Measurements from ENCODE around the gene MILR1.
"Not testable (repeated sequence)": the region's sequence is repeated elsewhere in the genome, so short reads cannot be mapped to it uniquely, and the experiment has no call there.

MILR1 gene

GRCh38 chr17:64448665-64449512 lies at the start of gene MILR1:
MILR1 (plus strand) TSS chr17:64449115; CDS start chr17:64449169, 54 bp downstream.
- no peak for DNase-seq (ENCODE audit: low spot score)

- no peak for DNase-seq (ENCODE audit: low spot score)
Measured at GRCh38 chr17:64399767-64400156, 49.2 kb upstream of the MILR1 start.

- DNase-seq (ENCODE audit: low spot score), result no peak
Measured at GRCh38 chr17:64400642-64401041, 48.3 kb upstream of the MILR1 start.

- DNase-seq (ENCODE audit: low spot score), result no peak
Measured at GRCh38 chr17:64401244-64401860, 47.6 kb upstream of the MILR1 start.

- DNase-seq (ENCODE audit: low spot score), result no peak
Measured at GRCh38 chr17:64401941-64402340, 47.0 kb upstream of the MILR1 start.

- no peak for DNase-seq (ENCODE audit: low spot score)
Measured at GRCh38 chr17:64402469-64402868, 46.4 kb upstream of the MILR1 start.

- no peak for DNase-seq (ENCODE audit: low spot score)
Measured at GRCh38 chr17:64403881-64404460, 44.9 kb upstream of the MILR1 start.

- DNase-seq (ENCODE audit: low spot score), result no peak
Measured at GRCh38 chr17:64406321-64407200, 42.4 kb upstream of the MILR1 start.

- no peak for DNase-seq (ENCODE audit: low spot score)
Measured at GRCh38 chr17:64410750-64411490, 38.0 kb upstream of the MILR1 start.

GRCh38 chr17:64411999-64412771 lies 36.7 kb upstream of the MILR1 start:
- DNase-seq (ENCODE audit: low spot score), result no peak

GRCh38 chr17:64412944-64413381 lies 36.0 kb upstream of the MILR1 start:
- DNase-seq (ENCODE audit: low spot score), result no peak

GRCh38 chr17:64413513-64413912 lies 35.4 kb upstream of the MILR1 start:
- DNase-seq (ENCODE audit: low spot score), result no peak

- DNase-seq (ENCODE audit: low spot score), result peak; percentile 63
Measured at GRCh38 chr17:64418506-64419339, 30.2 kb upstream of the MILR1 start.

GRCh38 chr17:64420143-64420670 lies 28.7 kb upstream of the MILR1 start:
- peak; percentile 71 for DNase-seq (ENCODE audit: low spot score)

GRCh38 chr17:64422121-64422520 lies 26.8 kb upstream of the MILR1 start:
- DNase-seq (ENCODE audit: low spot score), result not testable (repeated sequence)

- no peak for DNase-seq (ENCODE audit: low spot score)
Measured at GRCh38 chr17:64423881-64424280, 25.0 kb upstream of the MILR1 start.

GRCh38 chr17:64424324-64424849 lies 24.5 kb upstream of the MILR1 start:
- DNase-seq (ENCODE audit: low spot score), result no peak

GRCh38 chr17:64425191-64425590 lies 23.7 kb upstream of the MILR1 start:
- DNase-seq (ENCODE audit: low spot score), result no peak

GRCh38 chr17:64426596-64426995 lies 22.3 kb upstream of the MILR1 start:
- no peak for DNase-seq (ENCODE audit: low spot score)
